Heart left ventricle (tissue), 13 donors: ENCODE data around the gene GBP4.

Source experiments
- CTCF ChIP-seq, 12 donors: fragments of 200-600 bp; sonication (generic) in 4 of 12; IDR thresholded peaks; one replicate each; pipeline versions ENCODE4 v1.5.0 to v1.8.0; 2018 to 2022; ENCODE audit warnings: antibody characterized with exemption in 12 of 12, mild to moderate bottlenecking in 5 of 12
- POLR2A ChIP-seq, 2 donors: fragments of 450-650 bp; IDR thresholded peaks; one replicate each; pipeline ENCODE4 v1.6.1; 2017; ENCODE audit warnings: antibody characterized with exemption in 2 of 2, mild to moderate bottlenecking in 2 of 2, moderate library complexity in 2 of 2
- donor health status: ischemic (EF 13 %, LVEDD 7.1; RV severe dilation, severe dysfunction).
- donor health status: DM: no; HTN: yes; CAD: no.
- donor health status: DM: no; HTN: no; CAD: no.
- donor health status: ischemic (EF 25% LVEDD 6.9; RV normal size, moderate dysfunction).
- donor health status: ischemic (EF 25% LVEDD 5.7; RV mildly dilated, moderate dysfunction).
- donor health status: ischemic (EF 35%, LVEDD 5.7; RV mildly dilated, moderate dysfunction).
- donor health status: nonischemic (EF 11% LVEDD 7.7; RV severe dilation, severe dysfunction).
- donor health status: DM: yes; HTN: yes; CAD: no.
- donor health status: PGD.
- donor health status: ischemic (EF 29% LVEDD 5.4; RV normal size, mild dysfunction).
- donor health status: nonischemic (EF 23%, LVEDD 6.1; RV moderate dilation, normal function).

GRCh38 chr1:89149976-89150375 is 48.8 kb downstream of the GBP4 start:
- TF ChIP-seq CTCF (IDR thresholded peaks at IDR 0.05) = no peak
- no peak for TF ChIP-seq POLR2A (IDR thresholded peaks at IDR 0.05)
